Hematopoietic multipotent progenitor cell treated with erythropoietin and hydrocortisone succinate and interleukin-3 and kit ligand, for 15 days (in vitro differentiated cells): ENCODE results near the gene MEIOB.

Experiments used
- DNase-seq: peaks from one replicate; pipeline ENCODE4 v3.0.0-alpha.2; 2015; ENCODE audit warnings: low spot score

MEIOB gene

DNA sequence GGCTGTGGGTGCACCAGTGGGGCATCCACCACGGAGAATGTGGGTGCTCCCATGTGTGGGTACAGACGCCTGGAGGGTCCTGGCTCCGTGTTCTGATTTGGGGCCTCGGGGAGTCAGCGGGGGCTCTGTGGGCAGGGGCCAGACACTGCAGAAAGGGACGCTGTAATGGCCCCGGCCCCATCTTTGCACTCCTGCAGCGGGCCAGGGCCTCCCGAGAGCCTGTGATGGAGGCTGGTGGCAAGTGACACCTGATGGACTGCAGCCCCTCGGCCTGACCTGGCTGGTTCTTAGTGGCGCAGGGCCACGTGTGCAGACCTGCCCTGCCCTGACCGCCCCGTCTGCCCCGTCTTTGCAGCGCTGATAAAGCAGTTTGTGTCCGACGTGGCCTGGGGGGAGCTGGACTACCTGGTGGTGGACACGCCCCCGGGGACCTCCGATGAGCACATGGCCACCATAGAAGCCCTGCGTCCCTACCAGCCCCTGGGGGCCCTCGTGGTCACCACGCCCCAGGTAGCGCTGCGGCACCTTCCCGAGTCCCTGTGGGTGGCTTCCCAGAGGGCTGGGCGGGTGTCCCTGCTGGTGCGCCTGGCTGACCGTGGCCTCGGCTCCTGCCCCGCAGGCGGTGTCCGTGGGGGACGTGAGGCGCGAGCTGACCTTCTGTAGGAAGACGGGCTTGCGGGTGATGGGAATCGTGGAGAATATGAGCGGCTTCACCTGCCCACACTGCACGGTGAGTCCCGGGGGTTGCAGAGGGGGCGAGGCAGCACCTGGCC, 84.5 kb downstream of the MEIOB start:
- DNase-seq: no peak

DNA sequence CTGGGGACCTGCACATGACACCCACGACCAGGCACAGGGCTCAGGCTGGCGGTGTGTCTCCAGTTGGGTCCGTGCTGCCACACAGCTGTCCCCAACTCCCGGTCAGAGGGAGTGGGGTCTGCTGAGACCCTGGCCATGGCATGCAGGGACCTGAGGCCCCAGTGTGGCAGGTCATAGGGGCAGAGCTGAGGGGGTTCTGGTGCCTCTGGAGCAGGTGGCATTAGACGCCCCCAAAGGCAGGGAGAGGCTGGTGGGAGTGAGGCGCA, 85.0 kb downstream of the MEIOB start:
- no peak for DNase-seq

DNA sequence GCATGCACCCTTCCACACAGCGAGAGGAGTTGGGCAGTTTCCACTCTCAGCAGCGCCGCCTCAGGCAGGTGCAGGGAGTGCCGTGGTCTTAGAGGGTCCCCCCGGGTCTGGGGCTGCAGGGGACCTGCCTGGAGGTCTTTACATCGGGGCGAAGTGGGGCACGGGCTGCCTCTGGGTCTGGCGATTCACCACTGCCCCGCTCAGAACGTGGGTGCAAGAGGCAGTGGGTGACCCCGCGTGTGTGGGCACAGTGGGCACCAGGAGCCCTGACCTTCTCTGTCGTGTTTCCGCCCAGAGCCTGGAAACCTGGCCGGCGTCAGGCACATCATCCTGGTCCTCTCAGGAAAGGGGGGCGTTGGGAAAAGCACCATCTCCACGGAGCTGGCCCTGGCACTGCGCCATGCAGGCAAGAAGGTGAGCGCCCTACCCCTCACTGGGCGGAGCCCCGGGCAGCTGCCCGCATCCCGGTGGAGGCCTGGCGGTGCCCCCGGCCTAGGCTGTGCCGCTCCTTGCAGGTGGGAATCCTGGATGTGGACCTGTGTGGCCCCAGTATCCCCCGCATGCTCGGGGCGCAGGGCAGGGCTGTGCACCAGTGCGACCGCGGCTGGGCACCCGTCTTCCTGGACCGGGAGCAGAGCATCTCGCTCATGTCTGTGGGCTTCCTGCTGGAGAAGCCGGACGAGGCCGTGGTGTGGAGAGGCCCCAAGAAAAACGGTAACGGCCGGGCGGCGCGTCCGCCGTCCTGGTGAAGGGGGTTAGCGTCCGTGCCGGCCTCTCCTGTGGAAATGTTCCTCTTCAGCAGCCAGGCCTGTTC, 85.5 kb downstream of the MEIOB start:
- no peak for DNase-seq

DNA sequence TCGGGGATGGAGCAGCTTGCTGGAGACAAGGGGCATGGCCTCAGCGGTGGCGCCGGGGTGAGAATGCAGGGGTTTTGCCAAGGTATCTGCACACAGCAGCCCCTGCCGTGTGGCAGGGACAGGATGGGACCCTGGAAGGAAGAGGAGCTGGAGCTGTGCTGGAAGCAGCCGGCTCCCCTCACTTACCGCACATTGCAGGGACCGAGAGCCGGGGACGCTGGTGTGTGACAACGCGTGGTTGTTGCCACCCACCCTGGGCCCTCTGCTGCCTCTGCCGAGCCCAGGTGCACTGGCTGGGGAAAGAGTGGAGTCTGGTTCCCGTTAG, 86.2 kb downstream of the MEIOB start:
- DNase-seq: no peak

DNA sequence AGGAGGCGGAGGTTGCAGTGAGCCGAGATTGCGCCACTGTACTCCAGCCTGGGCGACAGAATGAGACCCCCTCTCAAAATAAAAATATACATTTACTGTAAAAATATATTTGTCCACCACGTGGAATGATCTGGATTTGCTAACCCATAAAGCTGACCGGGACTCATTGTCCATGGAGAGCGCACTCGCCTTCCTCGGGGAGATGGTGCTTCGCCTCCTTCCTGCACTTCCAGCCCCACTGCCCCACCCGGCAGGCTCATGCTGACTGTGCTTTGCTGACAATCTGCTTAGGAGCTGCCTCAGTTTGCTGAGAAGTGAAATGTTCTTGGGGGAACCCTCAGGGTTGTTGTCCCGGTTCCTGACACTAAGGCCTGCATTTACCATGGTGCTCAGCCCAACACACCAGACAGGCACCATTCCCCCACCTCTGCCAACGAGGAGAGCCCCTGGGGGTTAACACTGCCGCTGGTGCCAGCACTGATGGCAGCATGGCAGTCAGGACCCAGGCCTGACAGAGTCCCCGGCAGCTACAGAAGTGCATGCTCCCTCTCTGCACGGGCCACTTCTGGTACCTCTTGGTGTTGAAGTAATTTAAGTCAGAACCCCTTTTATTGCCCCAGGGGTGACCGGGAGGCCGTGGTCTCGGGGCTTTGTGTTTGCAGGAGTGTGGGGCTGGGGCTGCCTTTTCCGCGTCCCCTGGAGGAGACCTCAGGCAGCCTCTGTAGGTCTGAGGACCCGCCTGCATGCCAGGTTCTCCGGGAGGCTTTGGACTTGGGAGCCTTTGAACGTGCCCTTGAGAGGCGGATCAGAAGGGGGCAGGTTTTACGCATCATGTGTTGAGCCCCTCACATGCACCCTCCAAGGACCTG, 86.8 kb downstream of the MEIOB start:
- DNase-seq: no peak
